GM19025 (cell line): Measurements from ENCODE around the gene ALK.

ENCODE experiments used
- ATAC-seq: cut with Tn5 transposase; IDR thresholded peaks from one replicate; pipeline ENCODE4 v1.9.1; 2021; ENCODE audit warnings: mild to moderate bottlenecking, low read depth, moderate library complexity; ENCODE audit not compliant: unreplicated experiment

ALK gene

DNA sequence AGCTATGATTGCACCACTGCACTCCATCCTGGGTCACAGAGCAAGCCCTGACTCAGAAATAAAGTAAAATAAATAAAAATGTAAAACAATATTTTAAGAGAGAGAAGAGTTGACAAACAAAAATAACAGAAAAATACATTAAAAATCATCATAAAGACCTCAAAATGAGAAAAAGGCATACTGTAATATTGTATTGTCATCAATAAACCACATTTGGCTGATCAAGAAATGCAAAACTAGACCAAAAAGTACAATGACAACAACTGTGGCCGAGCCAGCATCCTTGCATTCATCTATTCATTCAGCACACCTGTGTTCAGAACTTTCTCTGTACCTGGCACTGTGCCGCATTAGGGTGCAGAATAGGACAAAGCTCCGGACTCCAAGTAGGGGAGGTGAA, 121.8 kb downstream of the ALK start:
- no peak for ATAC-seq

DNA sequence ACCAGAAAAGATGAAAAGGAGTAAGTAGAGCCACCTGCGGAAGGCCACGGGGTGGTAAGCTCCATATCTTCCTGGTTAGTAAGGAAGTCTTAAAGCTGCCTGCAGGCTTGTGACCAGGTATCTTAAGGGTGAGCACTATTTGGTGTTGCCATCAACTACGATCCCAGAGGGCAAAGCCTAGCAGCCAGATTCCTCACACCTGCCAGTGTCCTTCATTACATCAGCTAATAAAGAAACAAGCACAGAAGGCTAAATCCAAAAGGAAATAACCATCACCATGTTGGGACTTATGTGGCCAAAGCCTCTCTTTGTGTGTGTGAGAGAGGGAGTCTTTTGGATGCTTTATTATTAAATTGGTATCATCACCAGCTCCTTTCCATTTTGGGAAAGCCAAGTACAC, 123.5 kb downstream of the ALK start:
- no peak for ATAC-seq

DNA sequence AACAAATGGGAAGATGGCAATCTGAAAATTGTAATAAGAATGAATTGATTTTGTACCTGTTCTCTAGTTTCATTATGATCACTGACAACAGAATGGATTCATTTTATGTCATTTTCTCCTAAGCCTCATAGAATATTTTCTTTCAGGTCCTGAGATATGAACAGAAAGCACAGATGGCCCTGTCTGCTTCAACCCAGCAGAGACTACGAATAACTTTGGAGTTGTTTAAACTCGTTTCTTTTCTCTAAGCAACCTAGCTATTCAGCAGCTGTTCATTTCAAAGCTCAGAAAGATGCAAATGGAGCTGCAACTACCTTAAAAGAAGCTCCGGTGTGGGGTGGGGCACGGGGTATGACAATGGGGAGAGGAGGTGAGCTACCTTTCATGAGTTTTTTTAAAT, 124.9 kb downstream of the ALK start:
- no peak for ATAC-seq

DNA sequence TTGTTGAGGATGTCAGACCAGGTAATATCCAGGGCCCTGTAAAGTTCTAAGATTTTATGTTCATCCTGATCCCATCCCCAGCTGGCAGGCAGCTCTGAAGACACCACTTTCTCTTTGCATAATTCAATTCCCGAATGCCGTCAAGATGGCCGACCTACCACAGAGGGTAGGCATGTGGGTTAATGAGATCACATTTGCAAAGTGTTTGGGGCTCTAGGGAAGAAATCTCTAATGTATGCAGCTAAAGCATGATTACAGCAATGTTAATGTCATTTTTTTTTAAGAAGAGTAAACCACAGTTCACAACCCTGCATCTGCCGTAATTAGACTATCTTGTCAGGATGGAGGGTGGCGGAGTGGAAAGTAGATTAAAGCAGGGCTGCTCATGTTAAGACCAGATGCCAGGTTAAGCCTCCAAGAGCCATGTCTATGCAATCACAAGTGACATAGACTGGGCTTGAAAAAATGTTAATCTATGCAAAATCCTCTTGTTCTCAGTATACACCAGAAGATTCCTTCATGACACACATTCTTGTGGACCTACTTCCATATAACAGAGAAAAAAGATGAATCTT, 131.4 kb downstream of the ALK start:
- no peak for ATAC-seq

DNA sequence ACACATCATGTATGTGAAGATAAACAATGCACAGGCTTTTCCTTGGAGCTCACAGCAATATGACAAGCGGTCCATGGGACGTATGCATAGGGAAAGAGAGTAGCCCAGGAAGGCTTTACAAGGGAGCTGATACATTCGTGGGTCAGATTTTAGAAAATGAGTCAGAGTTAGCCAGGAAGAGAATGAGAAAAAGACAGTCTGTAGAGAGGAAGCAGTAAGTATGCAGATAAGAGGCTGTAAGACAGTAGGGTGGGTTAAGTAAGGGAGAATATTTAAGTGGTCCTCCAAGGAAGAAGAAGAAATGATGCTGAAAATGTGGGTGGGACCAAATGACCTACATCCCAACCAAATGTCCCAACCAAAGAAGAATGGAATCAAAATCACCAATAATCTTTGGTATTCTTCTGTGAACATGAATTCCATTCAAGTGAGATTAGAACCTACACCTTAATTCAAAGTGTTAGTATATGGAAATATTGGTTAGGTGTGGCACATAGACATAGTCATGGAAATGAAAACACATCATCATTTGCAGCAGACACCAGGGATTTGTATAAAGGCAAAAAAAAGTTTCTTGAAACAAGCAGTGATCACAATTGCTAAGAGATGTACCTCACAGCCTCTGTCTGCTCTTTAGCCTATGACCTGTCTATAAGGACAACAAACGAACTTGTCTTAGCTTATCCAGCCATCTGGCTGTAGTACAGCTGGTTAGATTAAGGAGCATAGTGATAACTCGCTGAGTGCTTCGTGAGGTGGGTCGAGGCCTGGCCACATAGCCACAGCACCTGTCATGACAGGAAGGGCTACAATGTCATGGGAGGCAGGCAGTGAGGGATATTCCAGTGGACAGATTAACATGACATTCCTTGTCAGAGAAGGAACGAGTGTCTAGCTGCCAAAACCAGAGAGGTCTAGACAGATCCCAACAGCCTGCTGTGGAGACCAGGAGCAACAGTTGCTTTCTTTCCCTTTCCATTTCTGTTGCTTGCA, 133.6 kb downstream of the ALK start:
- ATAC-seq: no peak

DNA sequence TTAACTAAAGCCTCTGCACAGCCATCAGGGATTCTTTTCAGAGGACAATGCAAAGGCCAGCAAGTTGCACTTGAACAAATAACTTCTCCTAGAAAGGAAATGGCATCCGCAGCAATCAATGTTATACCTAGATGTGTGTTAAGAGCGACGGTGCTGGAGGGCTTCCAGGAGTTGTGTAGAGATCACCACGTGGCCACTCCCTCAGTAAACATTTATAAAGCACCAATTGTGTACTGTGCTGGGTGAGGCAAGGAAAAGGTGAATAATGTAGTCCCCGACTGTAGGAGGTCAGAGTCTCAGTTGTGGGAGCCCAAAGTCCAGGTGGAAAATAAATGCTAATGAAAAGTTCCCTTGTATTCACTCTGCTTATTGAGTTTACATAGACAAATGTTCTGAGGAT, 135.0 kb downstream of the ALK start:
- ATAC-seq: no peak

DNA sequence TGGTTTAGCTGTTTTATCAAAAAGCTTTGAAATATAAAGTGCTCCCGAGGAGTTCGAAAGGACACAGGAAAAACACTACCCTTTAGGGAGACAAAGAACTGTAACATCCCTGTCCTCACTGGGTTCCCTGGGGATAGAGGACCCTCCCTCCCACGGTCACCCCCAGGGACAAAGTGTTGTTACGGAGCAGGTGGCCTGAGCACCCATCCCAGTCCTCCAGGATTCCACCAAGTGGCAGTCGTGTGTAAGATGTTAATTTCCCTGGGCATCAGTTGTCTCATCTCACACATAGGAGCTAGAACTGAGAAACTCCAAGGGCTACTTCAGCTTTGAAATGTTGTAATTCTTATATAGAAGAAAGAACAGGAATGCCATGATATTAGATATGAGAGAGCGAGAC, 137.7 kb downstream of the ALK start:
- no peak for ATAC-seq

DNA sequence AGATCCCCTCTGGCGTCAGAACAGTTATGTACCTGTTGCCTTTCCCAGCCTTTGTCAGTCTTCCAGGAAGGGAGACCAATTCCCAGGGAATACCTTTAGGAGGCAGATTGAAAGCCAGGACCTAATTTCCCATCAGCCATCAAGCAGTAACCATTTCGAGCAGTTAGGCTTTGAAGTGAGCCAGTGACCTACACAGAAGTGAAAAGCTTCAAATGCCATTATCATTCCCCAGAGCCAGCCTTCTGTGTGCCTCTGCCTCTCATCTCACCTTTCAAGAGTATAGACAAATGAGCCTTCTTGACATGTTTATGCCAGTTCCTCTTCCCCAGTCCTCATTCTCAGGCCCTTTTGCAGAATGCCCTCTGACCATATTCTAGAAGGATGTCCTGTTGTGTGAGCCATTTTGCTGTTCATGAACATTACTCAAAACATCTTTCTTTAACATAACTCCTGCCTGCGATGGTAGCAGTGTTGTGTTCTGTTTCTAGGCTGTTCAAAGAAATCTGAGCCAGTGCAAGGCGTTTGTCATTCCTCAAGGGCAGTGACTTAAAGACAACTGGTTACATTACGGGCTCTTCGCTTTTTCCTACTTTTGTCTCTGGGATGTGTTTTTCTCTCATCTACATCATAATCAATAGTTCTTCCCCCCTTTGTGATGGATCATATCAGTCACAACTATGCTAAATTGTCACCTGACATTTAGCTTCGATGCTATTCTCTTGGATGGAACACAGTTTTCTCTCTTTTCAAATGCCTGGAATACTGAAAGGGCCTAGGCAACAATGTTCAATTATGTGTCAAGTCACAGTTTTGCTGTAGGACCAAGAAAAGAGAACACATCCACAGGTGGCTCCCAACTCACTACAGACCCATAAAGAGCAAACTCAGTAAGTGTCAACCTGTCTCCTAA, 138.6 kb downstream of the ALK start:
- no peak for ATAC-seq

DNA sequence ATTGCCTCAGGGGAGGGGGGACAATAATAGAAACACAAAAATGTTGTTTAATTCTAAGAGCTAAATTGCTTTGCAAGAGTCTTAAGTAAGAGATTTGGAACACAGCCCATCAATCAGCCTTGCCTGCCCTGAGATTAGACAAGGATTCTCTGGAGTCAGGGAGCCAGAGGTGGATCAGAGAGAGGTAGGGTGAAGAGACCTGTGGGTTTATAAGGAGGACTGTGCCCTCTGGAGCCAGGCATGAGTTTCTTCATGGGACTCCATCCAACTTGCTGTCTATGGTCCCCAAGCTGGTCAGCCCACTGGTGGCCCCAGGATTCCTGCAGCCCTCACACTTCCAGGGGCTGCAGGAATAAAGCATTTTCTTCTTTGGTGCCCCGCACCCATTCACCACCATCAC, 139.3 kb downstream of the ALK start:
- ATAC-seq: no peak

DNA sequence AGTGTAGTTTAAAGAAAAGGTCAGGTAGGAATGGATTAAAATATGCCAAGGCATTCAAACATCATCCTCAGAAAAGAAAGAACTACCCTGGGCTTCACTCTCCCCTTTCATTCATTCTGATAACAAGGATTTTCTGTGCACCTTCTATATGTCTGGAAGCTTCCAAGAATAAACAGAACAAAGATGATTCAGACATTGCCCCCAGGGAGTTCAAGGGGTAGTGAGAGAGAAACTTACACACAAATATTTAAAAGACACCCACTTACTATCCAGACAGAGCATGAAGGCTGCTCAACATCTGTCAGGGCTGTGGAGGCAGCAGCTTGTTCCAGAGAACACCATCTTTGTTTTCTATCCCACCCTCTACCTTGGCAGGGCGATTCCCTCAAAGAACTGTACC, 140.5 kb downstream of the ALK start:
- ATAC-seq: no peak

DNA sequence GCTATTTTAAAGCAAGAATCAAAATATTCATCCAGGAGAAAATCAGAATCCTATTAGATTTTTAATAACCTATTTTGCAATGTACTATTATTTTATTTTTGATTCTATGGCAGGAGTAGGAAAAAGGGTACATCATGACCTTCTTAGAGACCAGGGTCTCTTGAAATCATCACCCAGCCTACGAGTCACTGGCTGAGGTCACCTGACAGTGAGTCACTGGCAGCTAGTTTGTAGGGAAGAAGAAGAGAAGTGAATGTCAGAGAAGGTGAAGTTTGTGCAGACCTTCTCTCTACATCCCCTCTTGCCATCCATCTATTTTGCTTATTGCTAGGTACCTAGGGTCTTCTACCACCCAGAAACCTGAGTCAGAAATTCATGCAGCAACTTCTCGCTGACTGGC, 144.2 kb downstream of the ALK start:
- ATAC-seq: no peak

DNA sequence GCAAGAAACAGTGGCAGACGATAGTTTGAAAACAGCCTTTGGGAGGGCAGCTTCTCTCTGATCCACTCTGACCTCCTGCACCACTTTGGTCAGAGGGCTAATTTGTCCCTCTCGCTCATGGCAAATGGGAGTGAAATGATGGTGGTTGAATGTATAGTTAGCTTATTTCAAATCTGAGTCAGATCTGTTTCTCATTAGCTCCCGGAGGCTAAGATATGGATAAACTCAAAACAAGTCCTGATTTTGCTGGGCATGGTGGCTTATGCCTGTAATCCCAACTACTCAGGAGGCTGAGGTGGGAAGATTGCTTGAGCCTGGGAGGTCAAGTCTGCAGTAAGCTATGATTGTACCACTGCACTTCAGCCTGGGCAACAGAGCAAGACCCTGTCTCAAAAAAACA, 145.0 kb downstream of the ALK start:
- no peak for ATAC-seq

DNA sequence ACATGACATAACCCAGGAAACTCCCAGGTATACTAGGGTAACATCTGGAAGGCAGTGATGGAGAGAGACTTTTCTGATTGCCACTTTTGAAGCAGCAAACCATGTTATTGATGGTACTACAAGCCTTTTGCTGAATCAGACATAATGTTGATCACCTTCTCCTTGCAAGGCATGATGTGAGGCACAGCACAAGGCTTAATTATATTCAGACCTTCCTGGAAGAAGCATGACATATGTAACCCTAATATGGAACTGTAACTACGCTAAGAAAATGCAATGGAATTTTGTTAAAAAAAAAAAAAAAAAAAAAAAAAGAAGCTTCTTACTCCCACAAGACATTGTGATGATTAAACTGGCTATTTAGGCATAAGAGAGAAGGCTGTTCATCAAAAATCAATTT, 145.4 kb downstream of the ALK start:
- no peak for ATAC-seq

DNA sequence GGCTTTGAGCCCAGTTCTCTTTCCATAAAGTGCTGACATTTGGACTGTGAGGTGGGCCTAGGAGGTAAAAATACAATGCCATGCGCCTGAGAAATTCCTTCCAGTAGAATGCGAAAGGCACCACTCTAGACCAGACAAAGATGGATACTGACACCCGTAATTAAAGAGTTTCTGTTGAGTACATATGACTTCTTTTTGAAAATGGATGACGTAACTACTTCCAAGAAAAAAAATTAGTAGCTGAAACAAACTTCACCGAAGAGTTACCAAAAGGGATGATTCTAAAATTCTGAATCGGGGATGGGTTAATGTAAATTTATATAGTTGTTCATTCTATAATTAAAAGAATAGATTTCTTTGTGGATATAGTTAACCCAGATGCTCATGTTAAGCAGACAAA, 146.8 kb downstream of the ALK start:
- no peak for ATAC-seq

DNA sequence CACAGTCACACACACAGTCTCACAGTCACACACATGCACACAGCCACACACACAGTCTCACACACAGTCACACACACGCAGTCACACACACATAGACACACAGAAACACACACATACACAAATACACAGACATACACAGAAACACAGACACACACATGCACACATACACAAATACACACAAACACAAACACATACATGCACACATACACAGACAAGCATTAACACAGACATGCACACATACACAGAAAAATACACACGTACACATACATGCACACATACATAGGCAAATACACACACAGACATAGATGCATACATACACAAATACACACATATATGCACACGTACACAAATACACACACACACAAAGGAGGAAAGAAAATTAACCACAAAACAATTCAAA, 150.5 kb downstream of the ALK start:
- ATAC-seq: no peak

DNA sequence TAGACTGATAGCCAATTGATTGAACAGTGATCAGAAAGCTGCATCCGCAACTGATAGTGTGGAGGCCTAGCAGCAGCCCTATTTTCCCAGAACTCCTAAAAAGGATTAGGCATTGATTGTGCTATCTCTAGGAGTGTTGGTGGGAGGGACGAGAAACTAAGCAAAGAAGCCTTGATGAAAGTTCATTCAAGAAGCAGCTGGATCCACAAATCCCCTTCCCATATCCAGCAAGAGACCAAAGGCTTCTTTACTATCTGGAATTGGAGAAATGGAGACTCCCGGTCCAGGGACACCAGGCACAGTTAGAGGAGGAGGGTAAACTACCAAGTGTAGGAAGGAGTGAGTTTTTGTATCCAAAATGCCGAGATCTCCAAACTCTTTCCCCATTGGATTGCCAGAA, 151.5 kb downstream of the ALK start:
- ATAC-seq: no peak

DNA sequence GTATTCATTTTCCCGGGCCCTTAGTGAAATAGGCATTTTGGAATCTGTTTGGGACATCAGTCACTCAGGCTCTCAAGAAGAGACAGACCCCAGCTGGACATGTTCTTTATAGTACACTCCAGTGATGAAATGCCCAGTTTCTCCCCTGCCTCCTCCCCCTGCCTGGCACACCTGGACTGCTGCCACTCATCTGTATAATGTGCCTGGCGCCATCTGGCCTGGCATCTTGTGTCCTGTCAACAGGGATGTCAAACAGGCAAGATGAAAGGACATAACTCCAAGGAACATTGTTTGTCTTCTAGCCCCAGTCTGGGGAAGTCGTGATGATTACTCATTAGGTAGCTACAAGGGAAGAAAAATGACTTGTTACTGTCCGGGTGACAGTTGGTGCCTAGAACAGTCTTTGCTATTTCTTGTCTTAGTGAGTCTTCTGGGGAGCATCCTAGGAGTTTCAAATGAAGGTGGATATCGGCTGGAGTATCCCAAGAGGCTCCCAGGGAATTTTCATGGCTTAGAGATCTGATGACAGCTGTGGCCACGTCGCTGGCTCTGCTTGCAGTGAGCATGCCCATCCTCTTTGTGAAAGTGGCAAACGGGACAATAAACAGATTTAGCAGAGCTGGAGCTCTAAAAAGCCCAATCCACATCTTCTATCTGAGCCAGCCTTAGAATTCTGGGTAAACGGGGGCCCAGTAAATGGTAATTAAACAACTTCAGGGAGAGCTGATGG, 153.6 kb downstream of the ALK start:
- no peak for ATAC-seq

DNA sequence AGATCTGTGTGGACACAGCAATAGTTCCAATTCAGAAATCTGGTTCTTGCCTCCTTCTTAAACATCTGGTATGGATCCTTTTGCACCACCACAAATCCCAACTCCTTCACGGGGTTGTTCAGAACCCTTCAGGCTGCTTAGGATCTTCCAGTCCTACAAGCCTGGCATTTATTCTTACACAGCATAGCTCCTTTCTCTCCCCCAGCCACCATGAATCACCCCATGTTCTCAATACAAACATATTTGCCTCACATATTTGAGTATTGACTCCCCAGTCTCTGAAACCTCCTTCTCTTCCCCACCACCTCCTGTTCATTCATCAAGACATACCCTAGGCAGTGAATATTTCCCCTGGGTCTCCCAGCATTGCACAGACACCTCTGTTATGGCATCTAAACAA, 155.2 kb downstream of the ALK start:
- ATAC-seq: no peak

DNA sequence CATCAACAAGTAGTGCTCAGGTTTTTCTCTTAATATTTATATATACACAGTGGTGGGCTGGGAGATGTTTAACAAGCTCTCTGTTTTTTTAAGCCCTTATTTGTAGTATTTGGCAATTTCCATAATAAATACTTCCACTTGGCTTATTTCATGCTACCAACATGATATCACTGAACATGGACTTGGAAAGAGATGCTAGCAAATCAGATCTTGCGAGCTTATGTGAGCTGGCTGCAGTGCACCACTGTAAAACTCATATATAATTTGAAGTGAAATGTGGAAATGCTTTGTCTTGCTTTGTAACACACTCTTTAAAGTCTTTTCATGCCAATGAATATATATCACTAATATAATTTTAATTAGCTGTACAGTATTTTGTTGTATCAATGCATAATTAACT, 155.7 kb downstream of the ALK start:
- ATAC-seq: no peak

DNA sequence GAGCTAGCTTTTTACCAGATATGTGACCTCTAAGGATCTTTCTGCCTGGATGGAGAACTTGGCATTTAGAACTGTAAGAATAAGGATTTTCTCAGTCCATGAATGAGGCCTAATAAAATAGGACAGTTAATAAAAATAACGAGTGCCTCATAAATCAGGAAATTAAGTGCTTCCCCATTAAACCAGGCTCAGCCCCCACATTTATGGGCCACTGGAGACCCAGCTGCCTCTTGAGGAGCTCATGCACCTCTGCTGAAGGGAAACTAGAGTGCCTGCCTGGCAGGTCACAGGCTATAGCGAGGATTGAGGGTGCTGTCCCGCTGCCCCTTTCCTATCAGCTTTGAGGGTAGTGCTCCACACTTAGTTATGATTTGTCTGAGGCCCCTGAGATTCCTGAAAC, 158.0 kb downstream of the ALK start:
- no peak for ATAC-seq

DNA sequence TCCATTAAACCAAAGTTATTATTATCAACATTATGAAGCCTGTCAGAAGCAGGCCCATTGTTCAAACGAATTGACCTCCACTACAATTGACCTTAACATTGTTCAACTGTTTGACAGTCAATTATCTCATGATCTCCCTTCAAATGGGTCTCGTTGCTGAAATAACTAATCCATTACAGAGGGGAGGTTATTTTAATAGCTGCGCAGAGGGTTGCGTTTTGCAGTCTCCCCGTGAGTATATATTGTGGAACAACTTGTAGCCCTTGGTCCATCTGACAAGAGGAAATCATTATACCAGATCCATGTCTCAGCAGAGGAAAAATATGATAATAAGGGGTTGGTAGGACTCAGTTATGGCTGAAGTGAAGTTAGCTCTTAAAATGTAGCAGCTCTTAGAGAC, 159.1 kb downstream of the ALK start:
- no peak for ATAC-seq
